Stimulated activated CD8-positive, alpha-beta memory T cell treated with anti-CD3 and anti-CD28 coated beads, Interleukin-12 subunit alpha, Interleukin-12 subunit beta, amount 100 ng/mL, for 1 hour (primary cell): ENCODE data around the gene EEF1AKMT4.

ENCODE experiments used
- DNase-seq: peaks from one replicate; pipeline ENCODE4 v3.0.0-alpha.2; 2020; ENCODE audit warnings: low read depth

EEF1AKMT4 gene

GRCh38 chr3:184249412-184250166 lies at the start of gene EEF1AKMT4:
EEF1AKMT4 (plus strand) TSS chr3:184249672; CDS start chr3:184249695, 23 bp downstream.
- peak; percentile 88 for DNase-seq

GRCh38 chr3:184200825-184201224 lies 48.6 kb upstream of the EEF1AKMT4 start:
- no peak for DNase-seq

DNA sequence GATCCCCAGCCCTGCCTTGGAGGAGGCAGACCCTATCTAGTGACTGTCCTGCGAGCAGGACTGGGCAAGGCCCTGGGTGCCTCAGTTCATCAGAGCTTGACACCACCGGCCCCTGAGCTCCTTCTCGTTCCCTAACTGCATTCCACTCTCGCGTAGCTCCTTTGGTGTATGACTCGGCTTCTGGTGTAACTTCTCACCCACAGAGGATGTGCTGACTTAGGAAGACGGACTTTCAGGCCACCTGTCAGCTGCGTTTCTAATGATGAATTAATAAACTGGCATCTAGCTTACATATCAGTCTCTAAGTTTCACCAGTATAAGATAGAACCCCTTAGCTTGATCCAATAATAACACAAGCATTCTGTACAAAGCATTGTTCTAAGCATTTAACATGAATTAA lies 45.9 kb upstream of the EEF1AKMT4 start:
- DNase-seq, result no peak

GRCh38 chr3:184209146-184209923 lies 40.1 kb upstream of the EEF1AKMT4 start:
- DNase-seq, result no peak

GRCh38 chr3:184211297-184211696 lies 38.2 kb upstream of the EEF1AKMT4 start:
- DNase-seq, result no peak

GRCh38 chr3:184211718-184212117 lies 37.8 kb upstream of the EEF1AKMT4 start:
- no peak for DNase-seq

DNA sequence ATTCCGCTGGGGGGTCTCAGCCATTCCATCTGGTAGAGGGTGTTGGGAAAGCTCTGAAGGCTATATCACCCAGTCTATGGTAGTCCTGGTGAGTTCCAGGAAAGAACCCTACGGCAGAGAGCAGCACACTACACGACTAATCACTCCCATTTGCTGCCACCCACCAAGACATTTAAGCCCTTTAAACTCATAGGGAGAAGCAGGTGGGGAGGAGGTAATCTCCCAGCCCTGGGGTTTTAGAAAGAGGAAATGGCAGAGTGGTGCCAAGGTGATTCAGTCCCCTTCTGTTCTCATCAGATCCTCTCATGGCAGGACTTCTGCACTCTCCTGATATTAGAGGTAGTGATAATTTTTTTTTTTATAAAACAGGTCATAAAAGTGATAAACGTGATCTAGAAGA lies 30.7 kb upstream of the EEF1AKMT4 start:
- DNase-seq, result no peak

DNA sequence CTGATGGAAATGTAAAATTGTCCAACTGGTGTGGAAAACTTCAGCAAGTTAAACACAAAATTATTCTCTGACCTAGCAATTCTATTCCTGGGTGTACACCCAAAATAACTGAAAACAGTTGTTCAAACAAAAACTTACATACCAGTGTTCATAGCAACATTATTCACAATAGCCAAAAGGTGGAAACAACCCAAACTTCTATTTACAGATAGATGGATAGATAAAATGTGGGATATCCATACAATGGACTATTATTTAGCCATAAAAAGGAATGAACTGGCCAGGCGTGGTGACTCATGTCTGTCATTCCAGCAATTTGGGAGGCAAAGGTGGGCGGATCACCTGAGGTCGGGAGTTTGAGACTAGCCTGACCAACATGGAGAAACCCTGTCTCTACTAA lies 27.0 kb upstream of the EEF1AKMT4 start:
- DNase-seq, result no peak

GRCh38 chr3:184223946-184224345 lies 25.5 kb upstream of the EEF1AKMT4 start:
- DNase-seq, result no peak

DNA sequence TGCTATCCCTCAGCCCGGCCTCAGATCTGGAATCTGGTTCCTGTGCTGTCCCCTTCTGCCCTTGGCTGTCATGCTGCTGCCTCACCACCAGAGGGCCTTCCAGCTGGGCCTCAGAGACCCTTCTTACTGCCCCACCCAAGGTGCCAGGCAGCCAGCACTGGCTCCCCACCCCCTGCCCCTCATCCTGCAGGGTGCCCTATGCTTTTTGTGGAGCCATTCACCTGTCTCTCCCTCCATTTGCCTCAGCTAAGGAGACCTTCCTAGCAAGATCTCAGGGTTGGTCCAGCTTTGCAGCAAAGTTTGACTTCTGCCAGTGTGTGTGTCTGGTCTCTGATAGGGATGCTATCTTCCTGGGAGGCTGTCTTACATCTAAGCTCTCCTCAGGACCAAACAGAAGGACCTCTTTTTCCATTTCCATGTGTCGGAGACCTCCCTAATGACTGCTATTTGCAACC lies 22.0 kb upstream of the EEF1AKMT4 start:
- DNase-seq, result peak; percentile 25

- no peak for DNase-seq
Observed at GRCh38 chr3:184228376-184229137, 20.9 kb upstream of the EEF1AKMT4 start.

DNA sequence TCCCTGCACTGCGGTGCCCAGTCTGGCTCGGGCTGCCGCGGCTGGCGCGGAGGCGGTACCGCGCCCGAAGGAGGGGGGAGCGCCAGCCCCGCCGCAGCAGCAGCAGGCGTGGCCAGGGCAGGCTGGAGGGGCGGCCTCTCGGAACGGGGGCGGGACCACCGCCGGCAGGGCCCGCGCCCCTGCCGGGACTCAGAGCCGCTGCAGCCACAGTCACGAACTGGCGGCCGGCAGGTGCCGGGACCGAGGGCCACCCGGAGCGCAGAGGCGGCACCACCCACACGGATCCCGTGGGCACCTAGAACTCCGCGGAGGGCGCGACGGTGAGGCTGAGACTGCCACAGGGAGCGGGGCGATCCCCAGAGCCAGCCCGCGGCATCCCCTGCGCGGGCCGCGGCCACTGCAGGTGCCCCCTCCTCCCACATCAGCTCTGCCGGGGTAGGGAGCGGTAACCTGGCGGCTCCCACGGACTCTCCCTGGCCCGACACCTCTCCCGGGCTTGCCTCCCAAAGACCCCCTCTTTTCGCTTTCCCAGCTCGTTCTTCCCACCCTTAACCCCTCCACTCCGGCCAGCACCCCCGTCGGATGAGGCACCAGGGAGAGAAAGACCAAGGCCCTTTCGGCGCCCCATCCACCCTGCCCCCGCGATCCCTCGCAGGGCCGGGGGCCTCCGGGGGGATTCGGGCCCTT lies 19.9 kb upstream of the EEF1AKMT4 start, which contains the start of gene VWA5B2:
TSS of gene VWA5B2 (plus strand) at position 192 of the 687 bp plus-strand sequence. CDS start 944 bp downstream, outside the sequence.
- DNase-seq, result peak; percentile 49

GRCh38 chr3:184230081-184230602 lies 19.3 kb upstream of the EEF1AKMT4 start:
- DNase-seq, result no peak

GRCh38 chr3:184230603-184231528 lies 18.6 kb upstream of the EEF1AKMT4 start:
- no peak for DNase-seq

- no peak for DNase-seq
Observed at GRCh38 chr3:184231671-184232070, 17.8 kb upstream of the EEF1AKMT4 start.

DNA sequence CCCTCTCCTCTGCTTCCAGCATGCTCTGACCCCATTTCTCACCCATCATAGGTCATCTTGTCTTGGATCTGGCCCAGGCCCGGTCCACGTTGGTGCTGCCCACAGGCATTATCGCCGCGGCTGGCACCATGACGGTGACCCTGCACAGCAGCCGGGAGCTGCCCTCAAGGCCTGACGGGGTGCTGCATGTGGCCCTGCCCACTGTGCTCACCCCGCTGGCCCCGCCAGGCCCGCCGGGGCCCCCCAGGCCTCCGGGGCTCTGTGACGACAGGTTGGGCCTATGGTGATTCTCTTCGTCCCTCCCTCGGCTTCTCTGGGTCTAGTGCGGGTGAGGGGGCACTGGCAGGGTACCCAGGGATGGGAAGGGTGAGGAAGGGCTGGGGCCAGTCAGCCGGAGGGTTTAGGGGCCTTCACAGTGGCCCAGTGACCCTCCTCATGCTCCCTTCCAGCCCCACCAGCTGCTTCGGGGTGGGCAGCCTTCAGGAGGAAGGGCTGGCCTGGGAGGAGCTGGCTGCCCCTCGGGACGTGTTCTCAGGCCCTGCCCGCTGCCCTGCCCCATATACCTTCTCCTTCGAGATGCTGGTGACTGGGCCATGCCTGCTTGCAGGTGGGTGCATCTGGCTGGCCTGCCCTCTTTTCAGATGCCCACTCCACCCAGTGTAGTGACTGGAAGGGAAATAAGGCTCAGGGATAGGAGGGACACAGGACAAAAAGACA lies 16.2 kb upstream of the EEF1AKMT4 start:
- no peak for DNase-seq

- no peak for DNase-seq
Observed at GRCh38 chr3:184234224-184234623, 15.2 kb upstream of the EEF1AKMT4 start.

DNA sequence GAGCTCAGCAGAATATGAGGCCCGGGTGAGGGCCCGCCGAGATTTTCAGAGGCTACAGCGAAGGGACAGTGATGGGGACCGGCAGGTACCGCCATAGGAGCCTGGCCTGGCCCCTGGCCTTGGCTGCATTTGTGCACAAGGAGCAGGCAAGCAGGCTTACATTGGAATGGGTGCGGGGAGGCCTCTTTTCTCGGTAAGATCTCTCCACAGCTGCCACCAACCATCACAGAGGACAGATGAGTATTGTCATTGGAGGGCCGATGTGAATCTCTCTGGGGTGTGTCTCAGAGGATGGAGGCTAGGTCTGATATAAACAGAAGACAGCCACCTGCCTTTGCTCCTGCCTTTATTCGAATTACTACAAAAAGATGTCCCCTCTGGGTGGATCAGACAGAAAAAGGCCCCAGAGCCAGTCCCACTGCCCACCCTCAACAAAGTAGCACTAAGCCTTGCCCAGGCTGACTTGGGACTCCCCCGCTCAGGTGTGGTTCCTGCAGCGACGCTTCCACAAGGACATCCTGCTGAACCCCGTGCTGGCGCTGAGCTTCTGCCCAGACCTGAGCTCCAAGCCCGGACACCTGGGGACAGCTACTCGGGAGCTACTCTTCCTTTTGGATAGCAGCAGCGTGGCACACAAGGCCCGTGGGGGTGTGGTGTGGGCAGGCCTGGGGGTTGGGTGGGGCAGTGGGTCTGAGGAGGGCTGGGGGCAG lies 14.6 kb upstream of the EEF1AKMT4 start:
- DNase-seq, result no peak
